Measurements from ENCODE around the gene TRIM17. TPM values are rescaled to one million over a fixed set of nuclear protein-coding genes. Genes with fewer than 3 reads are reported as not detected.

Gene TRIM17
- total and polyA plus RNA-seq, 3 donors from 2014 or later, result 21.4 to 37.4 (median 33.6) TPM

DNA sequence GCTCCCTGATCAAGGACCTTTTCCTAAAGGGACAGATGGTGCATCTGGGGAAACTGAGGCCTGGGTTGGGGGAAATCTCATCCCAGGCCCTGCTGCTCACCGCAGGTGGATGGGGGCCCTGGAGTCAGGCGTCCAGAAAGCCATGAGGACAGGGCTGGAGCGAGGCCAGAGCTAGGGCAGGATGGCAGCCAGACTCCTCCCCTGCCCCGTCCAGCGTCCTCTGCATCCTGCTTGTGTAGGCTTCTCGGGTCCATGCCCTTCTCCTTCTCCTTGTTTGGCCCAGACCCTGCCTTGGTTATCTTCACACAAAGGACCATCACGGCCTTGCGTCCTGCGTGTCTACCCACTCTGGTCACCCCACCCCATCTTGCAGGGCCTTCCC lies 53.0 kb downstream of the TRIM17 start:
- DNase-seq, result no peak
- intact Hi-C loops (cut with DNase I; ENCODE audit: low total_unique reads), result no loop called here
- no peaks in the 10 kb centered on the region for H3K27me3 ChIP-seq

DNA sequence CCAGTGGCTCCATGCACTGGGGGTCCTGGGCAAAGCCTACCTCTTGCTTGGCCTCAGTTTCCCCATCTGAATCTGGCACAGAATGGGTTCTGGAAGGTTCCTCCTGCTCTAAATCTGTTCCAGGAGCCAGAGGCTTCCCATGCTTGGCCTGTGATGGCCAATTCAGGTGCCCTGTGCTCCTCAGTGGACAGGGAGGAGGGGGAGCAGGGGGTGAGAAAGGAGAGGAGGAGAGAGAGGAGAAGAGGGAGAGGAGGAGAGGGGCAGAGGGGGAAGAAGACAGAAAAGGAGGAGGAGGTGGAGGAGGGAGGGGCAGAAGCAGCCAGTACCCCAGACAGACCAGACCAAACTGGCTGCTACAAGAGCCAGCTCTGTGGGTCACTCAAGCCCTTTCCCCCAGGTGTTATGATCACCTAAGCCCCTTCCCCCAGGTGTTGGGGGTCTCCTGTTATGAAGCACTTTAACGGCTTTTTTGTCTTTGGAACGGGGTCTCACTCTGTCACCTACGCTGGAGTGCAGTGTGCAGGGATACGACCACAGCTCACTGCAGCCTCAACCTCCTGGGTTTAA lies 53.7 kb downstream of the TRIM17 start:
- no peak for DNase-seq
- no peaks in the 10 kb centered on the region for H3K9me3 ChIP-seq
- intact Hi-C loops (cut with DNase I; ENCODE audit: low total_unique reads), result no loop called here
- H3K27ac ChIP-seq, result no peak overlapping the region
- H3K4me3 ChIP-seq, result no peak overlapping the region
- peaks cover 18% of the 10 kb centered on the region for H3K4me1 ChIP-seq
- no peaks in the 10 kb centered on the region for H3K27me3 ChIP-seq
- no peaks in the 10 kb centered on the region for H3K36me3 ChIP-seq (ENCODE audit: low read depth, missing control alignments)
- WGBS, 2 donors, result 92 to 93% methylated on average over 4 of the region's 4 CpGs
- TF ChIP-seq, protein P1, sequence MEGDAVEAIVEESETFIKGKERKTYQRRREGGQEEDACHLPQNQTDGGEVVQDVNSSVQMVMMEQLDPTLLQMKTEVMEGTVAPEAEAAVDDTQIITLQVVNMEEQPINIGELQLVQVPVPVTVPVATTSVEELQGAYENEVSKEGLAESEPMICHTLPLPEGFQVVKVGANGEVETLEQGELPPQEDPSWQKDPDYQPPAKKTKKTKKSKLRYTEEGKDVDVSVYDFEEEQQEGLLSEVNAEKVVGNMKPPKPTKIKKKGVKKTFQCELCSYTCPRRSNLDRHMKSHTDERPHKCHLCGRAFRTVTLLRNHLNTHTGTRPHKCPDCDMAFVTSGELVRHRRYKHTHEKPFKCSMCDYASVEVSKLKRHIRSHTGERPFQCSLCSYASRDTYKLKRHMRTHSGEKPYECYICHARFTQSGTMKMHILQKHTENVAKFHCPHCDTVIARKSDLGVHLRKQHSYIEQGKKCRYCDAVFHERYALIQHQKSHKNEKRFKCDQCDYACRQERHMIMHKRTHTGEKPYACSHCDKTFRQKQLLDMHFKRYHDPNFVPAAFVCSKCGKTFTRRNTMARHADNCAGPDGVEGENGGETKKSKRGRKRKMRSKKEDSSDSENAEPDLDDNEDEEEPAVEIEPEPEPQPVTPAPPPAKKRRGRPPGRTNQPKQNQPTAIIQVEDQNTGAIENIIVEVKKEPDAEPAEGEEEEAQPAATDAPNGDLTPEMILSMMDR (IDR thresholded peaks at IDR 0.05), result no peak
- no peak for TF ChIP-seq POLR2A (IDR thresholded peaks at IDR 0.05)

More for the DNA sequence above, 53.0 kb downstream of the TRIM17 start:
- no peak overlapping the region for H3K27ac ChIP-seq
- H3K36me3 ChIP-seq (ENCODE audit: low read depth, missing control alignments), result no peaks in the 10 kb centered on the region
- no peaks in the 10 kb centered on the region for H3K9me3 ChIP-seq
- TF ChIP-seq, protein P1 (IDR thresholded peaks at IDR 0.05), result no peak
- TF ChIP-seq POLR2A (IDR thresholded peaks at IDR 0.05), result no peak
- WGBS, 2 donors, result 63 to 91% methylated on average over 7 to 9 of the region's 9 CpGs
- no peak overlapping the region for H3K4me3 ChIP-seq
- H3K4me1 ChIP-seq, result peaks cover 20% of the 10 kb centered on the region

DNA sequence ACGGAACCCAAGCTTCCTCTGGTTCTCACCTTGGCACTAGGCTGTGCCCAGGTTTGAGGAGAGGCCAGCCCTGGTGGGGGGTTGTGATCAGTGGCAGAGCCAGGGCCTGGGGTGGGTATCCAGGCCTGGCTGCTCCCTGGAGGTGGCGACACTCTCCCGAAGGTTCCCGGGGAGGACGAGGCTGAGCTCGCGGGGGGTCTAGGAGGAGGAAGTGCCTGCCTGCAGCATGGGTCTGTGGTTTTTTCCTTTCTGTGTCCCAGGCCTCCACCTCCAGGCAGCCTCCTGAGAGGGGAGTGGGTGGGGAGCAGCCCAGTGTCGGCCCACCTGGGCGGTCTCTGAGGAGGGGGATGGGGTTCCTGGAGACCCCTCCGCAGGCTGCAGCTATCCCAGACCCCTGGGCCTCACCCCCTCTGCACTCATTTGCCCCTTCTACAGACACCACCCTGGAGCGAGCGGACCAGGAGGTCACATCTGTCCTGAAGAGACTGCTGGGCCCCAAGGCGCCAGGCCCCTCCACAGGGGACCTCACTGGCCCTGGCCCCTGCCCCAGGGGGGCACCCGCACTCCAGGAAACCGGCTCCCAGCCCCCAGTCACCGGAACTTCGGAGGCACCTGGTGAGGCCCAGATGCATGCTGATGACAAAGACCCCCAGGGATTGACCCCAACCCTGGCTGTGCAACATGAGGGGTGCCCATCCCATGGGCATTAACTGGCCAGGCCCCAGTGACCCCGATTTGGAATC lies 54.3 kb downstream of the TRIM17 start:
- Histone ChIP-seq H3K27me3 (no peaks in the 10 kb centered on the region), H3K9me3 (no peaks in the 10 kb centered on the region), H3K27ac (no peak overlapping the region), H3K36me3 (ENCODE audit: low read depth, missing control alignments) (no peaks in the 10 kb centered on the region), H3K4me1 (peaks cover 12% of the 10 kb centered on the region), H3K4me3 (no peak overlapping the region)
- no peak for TF ChIP-seq POLR2A (IDR thresholded peaks at IDR 0.05)
- TF ChIP-seq, protein P1 (IDR thresholded peaks at IDR 0.05), result no peak
- intact Hi-C loops (cut with DNase I; ENCODE audit: low total_unique reads), result no loop called here
- WGBS, 2 donors, result 84 to 87% methylated on average over 7 to 18 of the region's 18 CpGs
- no peak for DNase-seq

DNA sequence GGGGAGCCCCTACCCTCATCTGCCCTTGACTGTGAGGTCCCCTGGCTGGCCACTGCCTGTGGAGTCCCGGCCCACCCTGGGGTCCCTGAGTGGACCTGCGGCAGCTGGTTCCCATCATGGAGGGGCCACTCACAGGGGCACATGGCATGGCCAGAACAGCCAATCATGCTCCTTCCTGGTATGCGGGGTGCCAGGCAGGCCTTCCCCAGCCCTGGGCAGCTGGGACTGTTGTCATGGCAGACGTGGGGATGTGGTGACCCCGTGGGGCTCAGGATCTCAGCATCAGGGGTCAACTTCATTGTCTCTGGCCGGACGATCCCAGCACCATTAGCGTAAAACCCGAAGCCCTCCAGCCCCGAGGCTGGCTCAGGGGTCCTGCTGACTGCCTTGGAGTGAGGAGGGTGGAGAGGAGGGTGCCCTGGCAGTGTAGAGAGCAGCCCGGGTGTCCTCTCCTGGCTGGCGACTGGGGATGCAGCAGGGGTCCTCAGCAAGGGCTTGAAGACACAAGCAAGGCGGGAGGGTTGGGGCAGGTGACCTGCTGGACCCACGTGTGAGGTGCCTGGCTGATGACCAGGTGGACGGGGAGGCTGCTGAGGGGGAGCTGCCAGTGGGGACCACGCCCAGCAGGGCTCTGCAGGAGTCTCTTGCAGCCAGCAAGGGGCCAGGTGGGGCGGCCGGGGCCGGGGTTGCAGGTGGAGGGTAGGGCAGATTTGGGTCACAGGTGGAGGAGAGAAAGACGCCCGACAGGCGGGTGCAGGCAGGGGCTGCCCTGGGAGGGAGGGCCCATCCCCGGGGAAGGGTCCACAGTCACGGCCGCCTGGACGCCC lies 55.1 kb downstream of the TRIM17 start:
- Histone ChIP-seq H3K36me3 (ENCODE audit: low read depth, missing control alignments) (no peaks in the 10 kb centered on the region), H3K4me1 (peaks cover 11% of the 10 kb centered on the region), H3K9me3 (no peaks in the 10 kb centered on the region), H3K4me3 (no peak overlapping the region), H3K27ac (peak overlapping the region; percentile 18 to 59), H3K27me3 (no peaks in the 10 kb centered on the region)
- no peak for DNase-seq
- intact Hi-C loops (cut with DNase I; ENCODE audit: low total_unique reads), result no loop called here
- TF ChIP-seq, protein P1 (IDR thresholded peaks at IDR 0.05), result no peak
- no peak for TF ChIP-seq POLR2A (IDR thresholded peaks at IDR 0.05)
- WGBS, 2 donors, result 89 to 92% methylated on average over 9 to 26 of the region's 26 CpGs

Measured in testis (tissue), 3 donors.